H1 (cell line): ENCODE results near the gene AASDHPPT. TPM values are rescaled to one million over a fixed set of nuclear protein-coding genes. Genes with fewer than 3 reads are reported as not detected.
A peak's percentile ranks its signal among the peaks of the same experiment; 100 is the strongest.

ENCODE experiments used
- CTCF ChIA-PET: fragments of 300-600 bp; sonication (Branson Sonifier 250); formaldehyde crosslinking; loops from one replicate; lab custom pipeline; 2021; ENCODE audit not compliant: partially characterized antibody; lab: Charles Lee
- POLR2A ChIA-PET: fragments of 300-600 bp; sonication (Branson Sonifier 250); formaldehyde crosslinking; loops from one replicate; lab custom pipeline; 2021; ENCODE audit warnings: inconsistent platforms; ENCODE audit not compliant: partially characterized antibody; lab: Charles Lee
- DNase-seq, 2 experiments: peaks; one replicate each; pipeline versions ENCODE4 v3.0.0 to v3.0.0-alpha.2; 2010 to 2022; ENCODE audit warnings: low spot score in 2 of 2, low read depth in 1 of 2, mixed read lengths in 1 of 2
- FAIRE-seq: peaks from 2 replicates; lab custom pipeline; 2011; peaks lifted over from hg19 to GRCh38; lab: Jason Lieb, UNC
- H2AFZ ChIP-seq: 2 replicates; pipeline ENCODE4 v1.8.1; 2012; ENCODE audit warnings: low read length, inconsistent platforms
- H2AK5ac ChIP-seq: 2 replicates; pipeline ENCODE4 v1.6.1; 2013; ENCODE audit warnings: low read depth, low read length
- H2BK120ac ChIP-seq: replicated peaks from 2 replicates; pipeline ENCODE3; 2013; ENCODE audit warnings: low read depth, low read length, inconsistent platforms
- H2BK12ac ChIP-seq: 2 replicates; pipeline ENCODE4 v1.6.1; 2013; ENCODE audit warnings: low read depth, low read length
- H2BK15ac ChIP-seq: 2 replicates; pipeline ENCODE4 v1.6.1; 2013; ENCODE audit warnings: low read length
- H2BK20ac ChIP-seq: 2 replicates; pipeline ENCODE4 v1.6.1; 2013; ENCODE audit warnings: low read length
- H2BK5ac ChIP-seq: 2 replicates; pipeline ENCODE4 v1.6.1; 2013; ENCODE audit warnings: low read depth, low read length
- H3K14ac ChIP-seq: 2 replicates; pipeline ENCODE4 v1.6.1; 2013; ENCODE audit warnings: inconsistent platforms; ENCODE audit not compliant: insufficient read length
- H3K18ac ChIP-seq: 2 replicates; pipeline ENCODE4 v1.6.1; 2013; ENCODE audit warnings: low read length; ENCODE audit errors: extremely low read depth
- H3K23ac ChIP-seq: 2 replicates; pipeline ENCODE4 v1.6.1; 2013; ENCODE audit warnings: inconsistent platforms; ENCODE audit not compliant: insufficient read length
- H3K23me2 ChIP-seq: 2 replicates; pipeline ENCODE4 v1.6.1; 2013; ENCODE audit warnings: low read depth, low read length
- H3K27ac ChIP-seq: 2 replicates; pipeline ENCODE4 v1.6.1; 2011; ENCODE audit warnings: low read depth, low read length, inconsistent platforms
- H3K27me3 ChIP-seq, 4 experiments: replicated peaks in 1 of 4; 1 replicate in 1 of 4; 2 replicates in 3 of 4; pipeline versions ENCODE4 v1.6.1 to v1.8.1; 2011 to 2013; ENCODE audit warnings: low read length in 3 of 4, mild to moderate bottlenecking in 3 of 4, inconsistent platforms in 2 of 4, mixed read lengths in 2 of 4, moderate library complexity in 1 of 4; ENCODE audit not compliant: control insufficient read depth in 3 of 4, insufficient read depth in 3 of 4; ENCODE audit errors: extremely low read depth in 1 of 4
- H3K36me3 ChIP-seq, 4 experiments: 2 replicates each; pipeline versions ENCODE4 v1.6.1 to v1.8.1; 2011 to 2013; ENCODE audit warnings: mild to moderate bottlenecking in 4 of 4, low read length in 3 of 4, moderate library complexity in 2 of 4, control low read depth in 1 of 4, inconsistent platforms in 1 of 4; ENCODE audit not compliant: insufficient read depth in 4 of 4, control insufficient read depth in 2 of 4
- H3K4ac ChIP-seq: replicated peaks from 2 replicates; pipeline ENCODE3; 2013; ENCODE audit warnings: low read length, low read depth, mixed read lengths, inconsistent platforms; ENCODE audit not compliant: insufficient read length
- H3K4me1 ChIP-seq, 4 experiments: replicated peaks in 1 of 4; 1 replicate in 1 of 4; 2 replicates in 3 of 4; pipeline versions ENCODE4 v1.6.1 to v1.8.1; 2011 to 2013; ENCODE audit warnings: low read length in 3 of 4, inconsistent platforms in 2 of 4, mixed read lengths in 1 of 4; ENCODE audit not compliant: insufficient read depth in 4 of 4, control insufficient read depth in 3 of 4
- H3K4me2 ChIP-seq, 2 experiments: 2 replicates each; pipeline versions ENCODE4 v1.6.1 to v1.8.1; 2011 to 2013; ENCODE audit warnings: low read depth in 2 of 2, low read length in 2 of 2, control low read depth in 1 of 2, inconsistent platforms in 1 of 2, mild to moderate bottlenecking in 1 of 2; ENCODE audit not compliant: insufficient read depth in 1 of 2
- H3K4me3 ChIP-seq, 4 experiments: fragments of 200-600, 300-600 bp in 1 of 4; sonication (generic), shearing (Covaris generic), sonication (Bioruptor Twin) in 1 of 4; 2 replicates each; pipeline versions ENCODE4 v1.5.1 to v1.8.1; 2011 to 2016; ENCODE audit warnings: low read length in 4 of 4, low read depth in 3 of 4, control low read depth in 2 of 4, inconsistent platforms in 2 of 4, mild to moderate bottlenecking in 2 of 4, mixed read lengths in 1 of 4, moderate library complexity in 1 of 4; ENCODE audit not compliant: insufficient read depth in 2 of 4; ENCODE audit errors: extremely low read depth in 1 of 4
- H3K56ac ChIP-seq: replicated peaks from 2 replicates; pipeline ENCODE3; 2013; ENCODE audit warnings: low read depth, mild to moderate bottlenecking, mixed read lengths, low read length, inconsistent platforms; ENCODE audit not compliant: insufficient read length
- H3K79me1 ChIP-seq: 2 replicates; pipeline ENCODE4 v1.6.1; 2013; ENCODE audit warnings: low read depth, low read length, control low read depth
- H3K79me2 ChIP-seq, 2 experiments: 2 replicates each; pipeline versions ENCODE4 v1.6.1 to v1.8.1; 2012 to 2013; ENCODE audit warnings: low read length in 2 of 2, mild to moderate bottlenecking in 2 of 2, inconsistent platforms in 1 of 2; ENCODE audit not compliant: insufficient read depth in 2 of 2, control insufficient read depth in 1 of 2
- H3K9ac ChIP-seq, 4 experiments: replicated peaks in 1 of 4; 1 replicate in 1 of 4; 2 replicates in 3 of 4; pipeline versions ENCODE4 v1.6.1 to v1.8.1; 2011 to 2013; ENCODE audit warnings: low read depth in 3 of 4, low read length in 3 of 4, control low read depth in 2 of 4, mild to moderate bottlenecking in 2 of 4, moderate library complexity in 2 of 4, inconsistent platforms in 1 of 4; ENCODE audit errors: extremely low read depth in 1 of 4
- H3K9me3 ChIP-seq, 2 experiments: 2 replicates each; pipeline versions ENCODE4 v1.6.1 to v1.8.1; 2012 to 2013; ENCODE audit warnings: mild to moderate bottlenecking in 2 of 2, moderate library complexity in 2 of 2, control low read depth in 1 of 2, inconsistent platforms in 1 of 2, low read depth in 1 of 2, low read length in 1 of 2, mixed read lengths in 1 of 2; ENCODE audit not compliant: insufficient read depth in 2 of 2
- H4K20me1 ChIP-seq, 2 experiments: replicated peaks in 1 of 2; 2 replicates each; pipeline versions ENCODE3 to v1.8.1; 2011 to 2013; ENCODE audit warnings: inconsistent platforms in 2 of 2, low read length in 2 of 2, mild to moderate bottlenecking in 1 of 2; ENCODE audit not compliant: insufficient read depth in 2 of 2, control insufficient read depth in 1 of 2
- H4K5ac ChIP-seq: 2 replicates; pipeline ENCODE4 v1.6.1; 2013; ENCODE audit warnings: low read length, low read depth, mixed read lengths, inconsistent platforms; ENCODE audit not compliant: insufficient read length
- H4K8ac ChIP-seq: 2 replicates; pipeline ENCODE4 v1.8.0; 2013; ENCODE audit warnings: mild to moderate bottlenecking, moderate library complexity, low read length, inconsistent platforms; ENCODE audit not compliant: insufficient read depth; ENCODE audit errors: extremely low read depth
- H4K91ac ChIP-seq: replicated peaks from 2 replicates; pipeline ENCODE3; 2013; ENCODE audit warnings: low read length, mixed read lengths, inconsistent platforms; ENCODE audit not compliant: insufficient read length
- CBX5 ChIP-seq: fragments of 300-800, 300-1000 bp; sonication (generic); IDR thresholded peaks from 2 replicates; pipeline ENCODE4 v1.7.1; 2016; ENCODE audit warnings: antibody characterized with exemption, low read length, low read depth
- GTF2F1 ChIP-seq: IDR thresholded peaks from 2 replicates; pipeline ENCODE4 v1.6.1; 2012; ENCODE audit warnings: low read depth, low read length, improper control_type of control experiment, borderline replicate concordance
- POLR2A ChIP-seq, 2 experiments: IDR thresholded peaks; 1 replicate in 1 of 2; 2 replicates in 1 of 2; pipeline ENCODE4 v1.6.1; 2011; ENCODE audit warnings: low read depth in 2 of 2, low read length in 2 of 2, mild to moderate bottlenecking in 2 of 2; ENCODE audit errors: control extremely low read depth in 1 of 2
- SIRT6 ChIP-seq: IDR thresholded peaks from one replicate; pipeline ENCODE4 v1.7.1; 2012; ENCODE audit warnings: low read length, inconsistent platforms
- SP1 ChIP-seq: IDR thresholded peaks from 2 replicates; pipeline ENCODE4 v1.6.1; 2011; ENCODE audit warnings: low read depth, low read length
- YY1 ChIP-seq: IDR thresholded peaks from 2 replicates; pipeline ENCODE4 v1.6.1; 2011; ENCODE audit warnings: low read depth, mild to moderate bottlenecking, low read length
- WGBS, 2 experiments: shearing (Covaris generic) in 1 of 2; methylation state at CpG; one replicate each; pipeline versions ENCODE4 v1.1.6 to v1.1.7; 2013 to 2015; ENCODE audit warnings: low lambda C conversion rate in 2 of 2, mixed read lengths in 2 of 2, inconsistent platforms in 1 of 2, low coverage in 1 of 2, missing lambda C conversion rate in 1 of 2; ENCODE audit not compliant: insufficient replicate concordance in 2 of 2, insufficient coverage in 1 of 2, insufficient read length in 1 of 2; ENCODE audit errors: extremely low coverage in 1 of 2, missing lambda C conversion rate in 1 of 2; 5-methylcytosine and 5-hydroxymethylcytosine counted together
- polyA plus RNA-seq, 7 experiments: library from polyadenylated mRNA; depleted of rRNA in 3 of 7; stranded (reverse) in 5 of 7; unstranded in 2 of 7; fragments of >200 nt in 5 of 7; fragments of 200-250 nt in 2 of 7; gene quantifications; 1 replicate in 5 of 7; 2 replicates in 1 of 7; 4 replicates in 1 of 7; pipeline versions ENCODE4 v1.2.1 to v1.2.3, GENCODE V29; 2011 to 2013; ENCODE audit warnings: missing spikeins in 2 of 7, mixed read lengths in 2 of 7
- total RNA-seq: library from RNA; stranded (reverse); fragmentation: NEBNext Ultra II Directional; extraction: Animal tissue kit (Norgen Biotek cat#: 25700); gene quantifications from 2 replicates; pipeline ENCODE4 v1.2.1, GENCODE V29; 2021
- TF ChIP-seq, protein P1 (sequence below): IDR thresholded peaks from 2 replicates; pipeline ENCODE4 v1.6.1; 2012; ENCODE audit warnings: inconsistent platforms

The AASDHPPT gene
- total and polyA plus RNA-seq, 2 of the 8 experiments (the other 6 are each of a cell fraction or from before 2014, with no cell fraction given): 15.7 to 42.2 TPM

GRCh38 chr11:106101370-106101769, 23.9 kb downstream of the AASDHPPT start:
- TF ChIP-seq CBX5: no peak
- no peak for TF ChIP-seq YY1
- no peak for TF ChIP-seq SP1
- no peak for TF ChIP-seq SIRT6
- TF ChIP-seq, protein P1, sequence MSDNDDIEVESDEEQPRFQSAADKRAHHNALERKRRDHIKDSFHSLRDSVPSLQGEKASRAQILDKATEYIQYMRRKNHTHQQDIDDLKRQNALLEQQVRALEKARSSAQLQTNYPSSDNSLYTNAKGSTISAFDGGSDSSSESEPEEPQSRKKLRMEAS: no peak
- TF ChIP-seq GTF2F1: no peak
- TF ChIP-seq POLR2A (IDR thresholded peaks at IDR 0.05; ENCODE audit: control extremely low read depth in 1 of 2, low read depth in 2 of 2, low read length in 2 of 2): no peak
- H4K5ac ChIP-seq: no peak overlapping the region
- no peak overlapping the region for H2BK5ac ChIP-seq
- H2BK12ac ChIP-seq: no peak overlapping the region
- no peak overlapping the region; the same call in 1 of the 2 replicates for H2BK15ac ChIP-seq
- no peak overlapping the region for H4K8ac ChIP-seq
- WGBS, 2 experiments: 91% methylated on average over 3 of the region's 3 CpGs; no CpG with 5 or more reads in 1 of the 2 experiments
- H3K4me1 ChIP-seq: peaks cover 0 to 5% (median 0%) of the 10 kb centered on the region in 4 experiments; a peak in 2 of 7 replicates
- H3K79me1 ChIP-seq: no peaks in the 10 kb centered on the region
- H3K9me3 ChIP-seq: no peaks in the 10 kb centered on the region
- H4K20me1 ChIP-seq: no peaks in the 10 kb centered on the region
- no peaks in the 10 kb centered on the region for H3K27me3 ChIP-seq
- no peak overlapping the region for H2BK120ac ChIP-seq
- no peak overlapping the region for H3K56ac ChIP-seq
- H3K14ac ChIP-seq: no peak overlapping the region
- H2AK5ac ChIP-seq: no peak overlapping the region
- no peak overlapping the region for H3K23ac ChIP-seq
- FAIRE-seq: peak; percentile 24
- no peak overlapping the region for H3K4me2 ChIP-seq
- no peak overlapping the region for H3K27ac ChIP-seq
- no peak overlapping the region for H4K91ac ChIP-seq
- POLR2A ChIA-PET: interaction anchor here (1.2 kb wide), 1 partner anchor 15 kb away, joined by 3 read pairs; no protein-coding TSS in a partner anchor
- H3K9ac ChIP-seq: no peak overlapping the region
- no peaks in the 10 kb centered on the region for H3K23me2 ChIP-seq
- no peak overlapping the region for H2BK20ac ChIP-seq
- H3K79me2 ChIP-seq: no peaks in the 10 kb centered on the region
- no peak for DNase-seq
- CTCF ChIA-PET: interaction anchor here (1.6 to 4.7 kb wide), 3 partner anchors 10 to 32 kb away, joined by 5 to 29 read pairs (median 5); no protein-coding TSS in a partner anchor
- H3K4me3 ChIP-seq: no peak overlapping the region
- no peak overlapping the region for H2AFZ ChIP-seq
- no peak overlapping the region for H3K4ac ChIP-seq
- H3K36me3 ChIP-seq: peaks cover 3 to 17% (median 12%) of the 10 kb centered on the region in 4 experiments; a peak in 7 of 8 replicates
- no peak overlapping the region for H3K18ac ChIP-seq
